GM23338 (cell line): ENCODE results near the gene NME3.

ENCODE experiments used
- CREB1 ChIP-seq: fragments of 250-450 bp; sonication (Bioruptor Pico); IDR thresholded peaks from 2 replicates; pipeline ENCODE4 v1.5.0; 2020; ENCODE audit warnings: low read depth, mild to moderate bottlenecking, moderate library complexity
- EZH2 ChIP-seq: fragments of 200-600 bp; sonication (generic); IDR thresholded peaks from one replicate; pipeline ENCODE4 v1.8.0; 2017; ENCODE audit warnings: antibody characterized with exemption, mild to moderate bottlenecking, low read depth; ENCODE audit not compliant: unreplicated experiment
- EZH2phosphoT487 ChIP-seq: fragments of 200-600 bp; sonication (generic); IDR thresholded peaks from one replicate; pipeline ENCODE4 v1.8.1; 2018; ENCODE audit warnings: antibody characterized with exemption; ENCODE audit not compliant: unreplicated experiment
- JUNB ChIP-seq: IDR thresholded peaks from one replicate; pipeline ENCODE4 v1.6.1; 2016; ENCODE audit warnings: antibody characterized with exemption; ENCODE audit not compliant: unreplicated experiment
- NANOG ChIP-seq: IDR thresholded peaks from 2 replicates; pipeline ENCODE4 v1.6.1; 2016; ENCODE audit warnings: antibody characterized with exemption, borderline replicate concordance
- POLR2AphosphoS5 ChIP-seq: IDR thresholded peaks from 2 replicates; pipeline ENCODE4 v1.6.1; 2016; ENCODE audit warnings: antibody characterized with exemption, low read depth
- ZNF114 ChIP-seq: fragments of 250-450 bp; sonication (Bioruptor Pico); IDR thresholded peaks from 2 replicates; pipeline ENCODE4 v1.5.0; 2020; ENCODE audit warnings: mild to moderate bottlenecking, moderate library complexity
- ZNF331 ChIP-seq: fragments of 250-450 bp; sonication (Bioruptor Pico); IDR thresholded peaks from 2 replicates; pipeline ENCODE4 v1.5.0; 2020; ENCODE audit warnings: low read depth, mild to moderate bottlenecking, moderate library complexity
- TF ChIP-seq, protein P1 (sequence below), 2 experiments: fragments of 200-600 bp in 1 of 2; sonication (generic) in 1 of 2; conservative IDR thresholded peaks; 2 replicates each; pipeline versions ENCODE4 v1.5.1 to v1.6.1; 2016 to 2017; ENCODE audit warnings: antibody characterized with exemption in 2 of 2, low read depth in 2 of 2, mild to moderate bottlenecking in 2 of 2, moderate library complexity in 1 of 2
- TF ChIP-seq, protein P2 (sequence below): IDR thresholded peaks from one replicate; pipeline ENCODE4 v1.6.1; 2018; ENCODE audit warnings: antibody characterized with exemption; ENCODE audit not compliant: unreplicated experiment

DNA sequence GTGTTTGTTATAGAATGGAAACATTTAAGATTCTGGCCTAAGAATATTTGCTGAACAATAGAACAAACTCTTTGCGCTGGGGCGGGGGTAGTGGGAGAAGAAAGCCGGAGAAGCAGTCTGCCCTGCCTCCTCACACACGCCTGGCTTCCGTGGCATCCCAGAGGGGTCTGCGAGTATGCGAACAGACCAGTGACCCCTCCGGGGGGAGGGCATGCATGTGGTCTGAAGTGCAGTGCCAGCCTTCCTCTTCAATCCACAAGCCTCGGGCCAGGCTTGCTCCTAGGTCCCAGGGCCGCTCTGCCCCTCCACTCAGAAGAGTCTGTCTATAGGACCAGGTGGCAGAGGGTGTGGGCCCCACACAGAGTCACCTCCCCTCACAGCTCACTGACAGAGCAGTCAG is 36.3 kb upstream of the NME3 start:
- TF ChIP-seq, protein P1, sequence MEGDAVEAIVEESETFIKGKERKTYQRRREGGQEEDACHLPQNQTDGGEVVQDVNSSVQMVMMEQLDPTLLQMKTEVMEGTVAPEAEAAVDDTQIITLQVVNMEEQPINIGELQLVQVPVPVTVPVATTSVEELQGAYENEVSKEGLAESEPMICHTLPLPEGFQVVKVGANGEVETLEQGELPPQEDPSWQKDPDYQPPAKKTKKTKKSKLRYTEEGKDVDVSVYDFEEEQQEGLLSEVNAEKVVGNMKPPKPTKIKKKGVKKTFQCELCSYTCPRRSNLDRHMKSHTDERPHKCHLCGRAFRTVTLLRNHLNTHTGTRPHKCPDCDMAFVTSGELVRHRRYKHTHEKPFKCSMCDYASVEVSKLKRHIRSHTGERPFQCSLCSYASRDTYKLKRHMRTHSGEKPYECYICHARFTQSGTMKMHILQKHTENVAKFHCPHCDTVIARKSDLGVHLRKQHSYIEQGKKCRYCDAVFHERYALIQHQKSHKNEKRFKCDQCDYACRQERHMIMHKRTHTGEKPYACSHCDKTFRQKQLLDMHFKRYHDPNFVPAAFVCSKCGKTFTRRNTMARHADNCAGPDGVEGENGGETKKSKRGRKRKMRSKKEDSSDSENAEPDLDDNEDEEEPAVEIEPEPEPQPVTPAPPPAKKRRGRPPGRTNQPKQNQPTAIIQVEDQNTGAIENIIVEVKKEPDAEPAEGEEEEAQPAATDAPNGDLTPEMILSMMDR (conservative IDR thresholded peaks at IDR 0.05; ENCODE audit: low read depth in 2 of 2) = no peak
- TF ChIP-seq POLR2AphosphoS5 (no peak), CREB1 (CRISPR knock-in tag) (no peak), EZH2 (no peak), JUNB (no peak), EZH2phosphoT487 (no peak), ZNF114 (no peak), NANOG (no peak), ZNF331 (CRISPR knock-in tag) (no peak)
- TF ChIP-seq, protein P2, sequence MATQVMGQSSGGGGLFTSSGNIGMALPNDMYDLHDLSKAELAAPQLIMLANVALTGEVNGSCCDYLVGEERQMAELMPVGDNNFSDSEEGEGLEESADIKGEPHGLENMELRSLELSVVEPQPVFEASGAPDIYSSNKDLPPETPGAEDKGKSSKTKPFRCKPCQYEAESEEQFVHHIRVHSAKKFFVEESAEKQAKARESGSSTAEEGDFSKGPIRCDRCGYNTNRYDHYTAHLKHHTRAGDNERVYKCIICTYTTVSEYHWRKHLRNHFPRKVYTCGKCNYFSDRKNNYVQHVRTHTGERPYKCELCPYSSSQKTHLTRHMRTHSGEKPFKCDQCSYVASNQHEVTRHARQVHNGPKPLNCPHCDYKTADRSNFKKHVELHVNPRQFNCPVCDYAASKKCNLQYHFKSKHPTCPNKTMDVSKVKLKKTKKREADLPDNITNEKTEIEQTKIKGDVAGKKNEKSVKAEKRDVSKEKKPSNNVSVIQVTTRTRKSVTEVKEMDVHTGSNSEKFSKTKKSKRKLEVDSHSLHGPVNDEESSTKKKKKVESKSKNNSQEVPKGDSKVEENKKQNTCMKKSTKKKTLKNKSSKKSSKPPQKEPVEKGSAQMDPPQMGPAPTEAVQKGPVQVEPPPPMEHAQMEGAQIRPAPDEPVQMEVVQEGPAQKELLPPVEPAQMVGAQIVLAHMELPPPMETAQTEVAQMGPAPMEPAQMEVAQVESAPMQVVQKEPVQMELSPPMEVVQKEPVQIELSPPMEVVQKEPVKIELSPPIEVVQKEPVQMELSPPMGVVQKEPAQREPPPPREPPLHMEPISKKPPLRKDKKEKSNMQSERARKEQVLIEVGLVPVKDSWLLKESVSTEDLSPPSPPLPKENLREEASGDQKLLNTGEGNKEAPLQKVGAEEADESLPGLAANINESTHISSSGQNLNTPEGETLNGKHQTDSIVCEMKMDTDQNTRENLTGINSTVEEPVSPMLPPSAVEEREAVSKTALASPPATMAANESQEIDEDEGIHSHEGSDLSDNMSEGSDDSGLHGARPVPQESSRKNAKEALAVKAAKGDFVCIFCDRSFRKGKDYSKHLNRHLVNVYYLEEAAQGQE = no peak
